ENCODE results near the gene ERI3.
"Not testable (repeated sequence)": the region's sequence is repeated elsewhere in the genome, so short reads cannot be mapped to it uniquely, and the experiment has no call there.

Gene ERI3

DNA sequence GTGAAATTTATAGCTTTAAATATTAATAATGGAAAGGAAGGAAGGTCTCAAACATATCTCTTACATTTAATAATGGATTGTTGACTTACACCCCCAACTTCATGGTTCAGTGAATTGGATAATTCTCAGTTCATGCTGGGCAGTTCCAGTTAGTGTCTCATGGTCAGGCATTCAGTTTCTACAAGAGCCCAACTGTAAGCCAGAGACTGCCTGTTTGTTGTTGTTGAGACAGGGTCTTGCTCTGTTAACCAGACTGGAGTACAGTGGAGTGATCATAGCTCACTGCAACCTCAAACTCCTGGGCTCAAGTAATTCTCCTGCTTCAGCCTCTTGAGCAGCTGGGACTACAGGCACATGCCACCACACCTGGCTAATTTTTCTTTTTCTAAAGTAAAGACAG, 146.8 kb downstream of the ERI3 start:
- no peak for DNase-seq (ENCODE audit: low spot score)
- no peak overlapping the region for H3K4me3 Mint-ChIP-seq
- H3K4me1 Mint-ChIP-seq (ENCODE audit: low read depth): peaks cover 7% of the 10 kb centered on the region
- H3K9me3 Mint-ChIP-seq: no peaks in the 10 kb centered on the region
- no peaks in the 10 kb centered on the region for H3K36me3 Mint-ChIP-seq (ENCODE audit: low read depth)
- peaks cover 4% of the 10 kb centered on the region for H3K27me3 Mint-ChIP-seq (ENCODE audit: low read depth)
- H3K27ac Mint-ChIP-seq: no peak overlapping the region

DNA sequence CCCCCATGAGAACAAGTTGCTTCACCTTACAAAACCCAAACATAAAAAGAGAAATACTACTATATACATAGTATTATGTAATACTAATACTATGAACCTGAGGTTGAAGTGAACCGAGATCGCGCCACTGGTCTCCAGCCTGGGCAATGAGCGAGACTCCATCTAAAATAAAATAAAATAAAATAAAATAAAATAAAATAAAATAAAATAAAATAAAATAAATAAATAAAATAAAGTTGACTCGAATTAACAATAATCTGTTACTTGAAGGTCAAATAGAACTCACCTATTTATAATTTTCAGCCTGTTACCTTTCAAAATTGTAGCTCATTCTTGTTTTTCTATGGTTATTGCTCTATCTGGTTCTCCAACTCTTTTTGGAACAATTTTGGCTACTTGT, 148.5 kb downstream of the ERI3 start:
- not testable (repeated sequence) for H3K27me3 Mint-ChIP-seq (ENCODE audit: low read depth)

DNA sequence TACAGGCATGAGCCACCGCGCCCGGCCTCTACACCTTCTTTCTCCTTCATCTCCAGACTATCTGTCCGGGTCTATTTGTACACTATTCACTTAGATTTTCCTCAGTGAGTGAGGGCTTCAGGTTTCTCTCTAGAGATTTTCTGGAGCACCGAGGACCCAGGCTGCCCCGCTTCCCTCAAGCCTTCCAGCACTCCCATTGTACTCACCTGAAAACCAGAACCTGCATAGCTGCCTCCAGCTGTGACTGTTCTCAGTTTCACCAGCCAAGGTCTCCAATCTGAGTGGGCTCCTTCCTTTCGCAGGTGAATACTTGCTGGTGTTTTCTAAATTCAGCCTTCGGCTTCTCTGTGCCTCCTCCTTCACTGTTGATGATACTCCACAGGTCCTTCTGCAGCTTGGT, 154.7 kb downstream of the ERI3 start:
- H3K36me3 Mint-ChIP-seq (ENCODE audit: low read depth): no peaks in the 10 kb centered on the region
- no peaks in the 10 kb centered on the region for H3K4me1 Mint-ChIP-seq (ENCODE audit: low read depth)
- peaks cover 3% of the 10 kb centered on the region for H3K27me3 Mint-ChIP-seq (ENCODE audit: low read depth)
- H3K4me3 Mint-ChIP-seq: no peak overlapping the region
- no peaks in the 10 kb centered on the region for H3K9me3 Mint-ChIP-seq
- DNase-seq (ENCODE audit: low spot score): no peak
- H3K27ac Mint-ChIP-seq: no peak overlapping the region

More for the DNA sequence above, 148.5 kb downstream of the ERI3 start:
- not testable (repeated sequence) for H3K27ac Mint-ChIP-seq; H3K36me3 Mint-ChIP-seq (ENCODE audit: low read depth); H3K9me3 Mint-ChIP-seq; DNase-seq (ENCODE audit: low spot score); H3K4me3 Mint-ChIP-seq; H3K4me1 Mint-ChIP-seq (ENCODE audit: low read depth)

DNA sequence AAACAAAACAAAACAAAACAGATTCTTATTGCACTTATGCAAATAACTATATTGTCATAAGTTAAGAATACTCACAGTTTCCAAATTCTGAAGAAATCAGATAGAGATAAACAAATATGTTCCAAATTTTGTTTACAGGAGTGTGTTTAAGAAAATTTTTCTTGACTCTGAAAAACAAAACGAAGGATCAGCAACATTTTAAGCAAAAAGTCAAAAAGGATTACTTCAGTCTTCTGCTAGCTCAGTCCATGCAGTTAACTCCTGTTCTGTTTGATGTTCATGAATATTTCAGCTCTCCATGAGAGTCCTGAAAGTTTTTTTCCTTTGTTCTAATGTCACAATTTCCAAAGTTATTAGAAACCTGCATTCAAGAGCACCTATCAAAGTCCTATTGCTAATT, 180.4 kb downstream of the ERI3 start:
- no peak overlapping the region for H3K27ac Mint-ChIP-seq
- no peak overlapping the region for H3K4me3 Mint-ChIP-seq
- H3K4me1 Mint-ChIP-seq (ENCODE audit: low read depth): no peaks in the 10 kb centered on the region
- peaks cover 13% of the 10 kb centered on the region for H3K9me3 Mint-ChIP-seq
- H3K36me3 Mint-ChIP-seq (ENCODE audit: low read depth): no peaks in the 10 kb centered on the region
- no peak for DNase-seq (ENCODE audit: low spot score)
- peaks cover 5% of the 10 kb centered on the region for H3K27me3 Mint-ChIP-seq (ENCODE audit: low read depth)

All from T-helper 2 cell treated with Interferon-gamma antibody and Interleukin-4, amounts not matched to agents 5 μg/mL and 100 μg/mL, for 36 hours (primary cell).